ENCODE results near the gene SMARCA1.

- TF ChIP-seq CTCF (IDR thresholded peaks at IDR 0.05) (no peak), POLR2A (IDR thresholded peaks at IDR 0.05) (no peak)
Observed at GRCh38 chrX:129553619-129554288, 30.5 kb upstream of the SMARCA1 start.
